Stimulated activated CD4-positive, alpha-beta T cell treated with anti-CD3 and anti-CD28 coated beads, Interleukin-4, amount 100 ng/mL, for 4 hours (primary cell): Measurements from ENCODE around the gene EEPD1.
"Not testable (repeated sequence)": the region's sequence is repeated elsewhere in the genome, so short reads cannot be mapped to it uniquely, and the experiment has no call there.

Experiments
- DNase-seq, 2 experiments: peaks; one replicate each; pipeline ENCODE4 v3.0.0-alpha.2; 2020

Gene EEPD1

GRCh38 chr7:36152756-36153570, at the start of gene EEPD1:
Gene EEPD1, plus strand, starts transcription at chr7:36153254. Its CDS starts 1,071 bp downstream, at chr7:36154325.
- DNase-seq, result peak; percentile 100

- DNase-seq, result no peak
Measured at GRCh38 chr7:36103837-36104561, 49.1 kb upstream of the EEPD1 start.

GRCh38 chr7:36106972-36107908, 45.8 kb upstream of the EEPD1 start:
- DNase-seq, result not testable (repeated sequence)

- DNase-seq, result no peak
Measured at GRCh38 chr7:36107926-36108631, 45.0 kb upstream of the EEPD1 start.

GRCh38 chr7:36109013-36109627, 43.9 kb upstream of the EEPD1 start:
- no peak for DNase-seq

GRCh38 chr7:36110584-36110983, 42.5 kb upstream of the EEPD1 start:
- DNase-seq, result no peak

- no peak for DNase-seq
Measured at GRCh38 chr7:36112969-36113368, 40.1 kb upstream of the EEPD1 start.

GRCh38 chr7:36114355-36114754, 38.7 kb upstream of the EEPD1 start:
- DNase-seq, result no peak

- DNase-seq, result peak; percentile 72 to 74
Measured at GRCh38 chr7:36115448-36116321, 37.4 kb upstream of the EEPD1 start.

GRCh38 chr7:36116347-36117202, 36.5 kb upstream of the EEPD1 start:
- DNase-seq, result no peak

- no peak for DNase-seq
Measured at GRCh38 chr7:36117203-36117840, 35.7 kb upstream of the EEPD1 start.

- DNase-seq, result no peak
Measured at GRCh38 chr7:36118344-36118743, 34.7 kb upstream of the EEPD1 start.

GRCh38 chr7:36119005-36119706, 33.9 kb upstream of the EEPD1 start:
- no peak for DNase-seq

GRCh38 chr7:36119983-36120646, 32.9 kb upstream of the EEPD1 start:
- DNase-seq, result not testable (repeated sequence)

- DNase-seq, result not testable (repeated sequence)
Measured at GRCh38 chr7:36125630-36126029, 27.4 kb upstream of the EEPD1 start.

GRCh38 chr7:36127075-36127740, 25.8 kb upstream of the EEPD1 start:
- no peak for DNase-seq

GRCh38 chr7:36128448-36129047, 24.5 kb upstream of the EEPD1 start:
- no peak for DNase-seq
